Measurements from ENCODE around the gene BBOX1.

BBOX1 gene

GRCh38 chr11:27025957-27026733 lies 14.5 kb upstream of the BBOX1 start:
- no peak for DNase-seq

- no peak for DNase-seq
These were observed 12.1 kb upstream of the BBOX1 start for GRCh38 chr11:27028561-27028965.

DNA sequence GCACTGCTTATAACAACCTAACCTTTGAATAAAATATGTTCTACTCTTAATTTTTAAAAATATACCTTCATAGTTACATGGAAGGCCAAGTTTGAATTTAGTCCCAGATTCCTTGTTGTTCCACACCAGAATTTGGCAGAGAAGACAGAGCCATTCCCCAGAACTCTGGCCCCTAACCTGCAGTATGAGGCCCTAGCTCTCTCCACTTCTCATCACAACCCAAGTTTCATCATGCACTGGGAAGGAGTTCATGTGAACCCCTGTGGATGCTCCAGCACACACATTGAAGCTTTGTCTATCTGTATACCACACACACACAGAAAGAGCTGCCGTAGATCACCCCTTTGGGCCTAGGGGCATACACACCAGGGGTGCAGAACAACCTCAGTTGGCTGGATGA lies 10.6 kb upstream of the BBOX1 start:
- no peak for DNase-seq

- no peak for DNase-seq
These were observed 8.9 kb upstream of the BBOX1 start for GRCh38 chr11:27031754-27032153.

GRCh38 chr11:27039873-27040272 lies 742 bp upstream of the BBOX1 start:
- DNase-seq: no peak

GRCh38 chr11:27041141-27041899 lies 705 bp downstream of the BBOX1 start:
- DNase-seq: no peak

DNA sequence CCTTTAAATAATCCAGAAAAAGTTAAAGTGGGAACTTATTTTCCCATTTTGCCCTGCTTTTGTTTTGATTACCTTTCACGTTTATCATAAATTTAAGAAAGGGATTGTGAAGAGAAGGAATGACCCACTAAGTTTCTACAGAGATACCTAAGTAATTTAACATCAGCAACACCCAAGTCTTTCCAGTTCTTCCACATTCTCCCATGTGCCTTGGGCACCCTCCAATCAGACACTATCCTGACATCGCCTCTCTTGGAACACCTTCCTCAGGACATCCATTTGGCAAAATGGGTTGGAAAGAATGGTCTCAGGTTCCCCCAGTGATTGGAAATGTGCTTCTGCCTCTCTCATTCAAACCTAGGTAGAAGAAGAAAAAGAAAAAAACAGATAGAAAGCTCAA lies 6.3 kb downstream of the BBOX1 start:
- no peak for DNase-seq

DNA sequence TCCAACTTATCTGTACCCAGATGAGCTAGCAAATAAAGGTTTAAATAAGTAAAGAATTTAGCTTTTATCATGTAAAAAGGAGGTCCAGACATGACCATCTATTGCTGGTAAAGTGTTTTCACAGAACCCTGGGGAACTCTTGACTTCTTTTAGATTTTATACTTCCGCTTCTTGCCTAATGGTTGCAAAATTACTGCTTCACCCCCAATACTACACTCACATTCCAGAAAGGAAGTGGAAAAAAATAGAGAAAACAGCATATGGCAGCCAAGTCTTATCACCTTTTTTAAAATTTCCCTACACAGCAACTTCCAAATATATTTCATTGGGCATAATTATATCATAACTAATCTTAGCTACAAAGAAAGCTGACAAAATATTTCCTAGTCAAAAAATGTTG lies 12.1 kb downstream of the BBOX1 start:
- DNase-seq: no peak

DNA sequence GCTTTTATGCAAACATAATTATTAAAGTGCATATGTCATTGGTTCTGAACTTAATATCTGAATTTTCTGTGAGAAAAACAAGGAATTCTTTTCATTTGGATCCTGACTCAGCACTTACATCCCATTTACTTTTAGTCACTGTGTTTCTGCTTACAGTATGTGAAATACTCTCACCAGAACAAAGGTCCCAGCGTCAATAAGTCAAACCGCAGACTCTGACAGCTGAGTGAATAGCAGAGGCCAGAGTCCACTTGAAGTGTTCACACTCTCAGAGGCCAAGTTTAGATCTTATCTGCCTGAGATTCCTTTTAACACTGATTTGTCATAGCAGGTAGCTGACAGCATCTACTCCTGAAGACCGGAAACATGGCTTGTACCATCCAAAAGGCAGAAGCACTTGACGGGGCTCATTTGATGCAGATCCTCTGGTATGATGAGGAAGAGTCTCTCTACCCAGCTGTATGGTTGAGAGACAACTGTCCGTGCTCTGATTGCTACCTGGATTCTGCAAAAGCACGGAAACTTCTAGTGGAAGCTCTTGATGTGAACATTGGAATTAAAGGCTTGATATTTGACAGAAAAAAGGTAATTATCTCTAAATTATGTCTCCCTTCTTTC lies 14.6 kb downstream of the BBOX1 start:
- no peak for DNase-seq

DNA sequence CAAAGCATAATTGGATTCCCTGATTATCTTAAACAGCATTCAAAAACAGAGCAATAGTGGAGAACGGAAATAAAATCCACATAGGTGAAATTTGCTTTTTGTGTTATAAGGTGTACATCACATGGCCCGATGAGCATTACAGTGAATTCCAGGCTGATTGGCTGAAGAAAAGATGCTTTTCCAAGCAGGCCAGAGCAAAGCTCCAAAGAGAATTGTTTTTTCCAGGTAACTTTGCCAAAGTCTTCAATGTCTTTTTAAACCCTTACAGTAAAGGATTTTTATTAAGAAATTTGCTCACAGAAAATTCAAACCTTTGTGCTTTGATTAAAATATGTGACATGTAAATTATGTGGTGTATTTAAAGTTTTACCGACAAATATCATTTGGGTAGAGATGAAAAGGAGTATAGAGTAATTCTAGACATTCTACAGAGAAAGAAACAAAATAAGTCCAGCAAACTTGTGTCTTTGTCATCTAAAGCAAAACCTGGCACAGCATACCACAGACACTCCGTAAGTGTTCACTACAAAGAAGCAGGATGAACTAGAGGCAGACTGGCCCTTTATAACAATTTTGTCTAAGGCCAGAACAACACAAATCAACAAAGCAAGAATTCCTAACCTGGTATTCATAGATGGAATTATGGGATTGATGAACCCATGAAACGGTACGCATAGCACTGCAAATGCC lies 16.6 kb downstream of the BBOX1 start:
- DNase-seq: no peak

DNA sequence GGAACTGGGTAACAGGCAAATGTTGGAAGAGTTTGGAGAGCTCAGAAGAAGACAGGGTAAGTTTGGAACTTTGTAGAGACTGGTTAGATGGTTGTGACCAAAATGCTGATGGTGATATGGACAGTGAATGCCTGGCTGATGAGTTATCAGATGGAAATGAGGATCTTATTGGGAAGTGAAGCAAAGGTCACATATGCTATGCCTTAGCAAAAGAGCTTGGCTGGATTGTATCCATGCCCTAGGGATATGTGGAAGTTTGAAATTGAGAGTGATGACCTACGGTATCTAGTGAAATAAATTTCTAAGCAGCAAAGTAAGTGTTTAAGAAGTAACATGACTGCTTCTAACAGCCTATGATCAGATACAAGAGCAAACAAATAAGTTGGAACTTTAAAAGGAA lies 17.8 kb downstream of the BBOX1 start:
- no peak for DNase-seq

- no peak for DNase-seq
These were observed 18.8 kb downstream of the BBOX1 start for GRCh38 chr11:27059431-27059830.

- no peak for DNase-seq
These were observed 20.3 kb downstream of the BBOX1 start for GRCh38 chr11:27060816-27061460.

- no peak for DNase-seq
These were observed 20.8 kb downstream of the BBOX1 start for GRCh38 chr11:27061461-27061821.

DNA sequence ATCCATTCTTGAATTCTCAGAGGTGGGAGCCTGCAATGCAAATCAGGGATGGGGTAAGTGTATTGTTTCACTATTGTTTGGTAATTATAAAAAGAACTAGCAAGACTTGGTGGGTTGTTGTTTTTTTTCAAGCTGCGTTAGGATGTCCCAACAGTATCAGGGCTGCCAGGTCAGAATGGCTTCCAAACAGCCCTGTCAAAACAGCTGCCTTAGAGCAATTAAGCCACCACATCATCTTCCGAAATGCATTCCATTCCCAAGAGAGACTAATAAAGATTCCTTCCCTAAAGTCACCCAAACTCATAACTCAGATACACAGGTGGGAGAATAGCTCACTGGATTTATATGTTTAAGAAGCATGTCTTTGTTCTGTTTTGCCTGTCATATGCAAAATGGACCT lies 23.5 kb downstream of the BBOX1 start:
- no peak for DNase-seq

DNA sequence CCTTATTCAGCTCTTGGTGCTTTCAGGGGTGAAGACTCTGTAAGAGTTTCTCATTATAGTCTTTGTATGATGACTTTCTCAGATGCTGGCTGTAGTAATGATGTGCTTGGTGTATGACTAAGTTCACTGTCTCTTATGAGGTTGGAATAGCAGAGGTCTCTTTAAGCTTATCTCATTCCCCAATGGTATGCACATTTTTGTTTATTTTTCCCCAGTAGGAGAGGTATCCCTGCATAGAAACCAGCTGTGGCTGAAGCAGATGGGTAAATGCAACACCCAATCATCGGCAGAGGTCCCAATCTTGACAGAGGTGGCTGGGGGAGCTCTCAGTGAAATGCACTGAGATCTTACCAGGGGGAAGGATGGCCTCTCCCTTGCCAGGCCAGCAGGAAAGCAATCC lies 34.6 kb downstream of the BBOX1 start:
- DNase-seq: no peak

DNA sequence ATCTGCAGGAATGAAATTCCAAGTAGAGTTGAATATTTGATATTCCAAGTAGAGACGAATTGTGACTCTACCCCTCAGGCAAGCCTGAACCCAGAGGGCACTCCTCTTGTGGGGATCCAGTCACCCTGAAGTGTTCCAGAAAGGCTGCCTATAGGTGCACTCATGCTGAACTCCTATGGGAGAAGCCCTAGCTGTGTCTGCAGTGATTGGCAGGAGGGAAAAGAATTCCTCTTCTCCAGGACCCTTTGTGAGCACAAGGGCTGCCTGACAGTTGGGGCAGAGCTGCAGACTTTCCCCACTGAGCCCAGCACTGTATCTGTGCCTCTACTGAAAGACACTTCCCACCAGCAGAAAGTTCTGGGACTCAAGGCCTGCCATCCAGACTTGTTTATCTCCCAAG lies 35.0 kb downstream of the BBOX1 start:
- no peak for DNase-seq

- DNase-seq: no peak
These were observed 35.5 kb downstream of the BBOX1 start for GRCh38 chr11:27076121-27076589.

DNA sequence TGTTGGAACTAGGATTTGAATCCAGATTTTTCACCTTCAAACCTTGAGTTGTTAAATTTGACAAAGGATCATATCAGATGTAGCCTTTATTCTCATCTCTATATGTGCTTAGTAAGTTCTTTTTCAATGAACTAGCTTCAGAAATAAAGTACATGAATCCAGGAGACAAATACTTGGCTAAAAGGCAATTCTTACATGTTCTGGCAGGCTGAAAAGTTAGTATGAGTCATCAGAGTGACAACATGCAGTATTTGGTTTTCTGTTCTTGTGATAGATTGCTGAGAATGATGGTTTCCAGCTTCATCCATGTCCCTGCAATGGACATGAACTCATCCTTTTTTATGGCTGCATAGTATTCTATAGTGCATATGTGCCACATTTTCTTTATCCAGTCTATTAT lies 40.4 kb downstream of the BBOX1 start:
- DNase-seq: no peak

DNA sequence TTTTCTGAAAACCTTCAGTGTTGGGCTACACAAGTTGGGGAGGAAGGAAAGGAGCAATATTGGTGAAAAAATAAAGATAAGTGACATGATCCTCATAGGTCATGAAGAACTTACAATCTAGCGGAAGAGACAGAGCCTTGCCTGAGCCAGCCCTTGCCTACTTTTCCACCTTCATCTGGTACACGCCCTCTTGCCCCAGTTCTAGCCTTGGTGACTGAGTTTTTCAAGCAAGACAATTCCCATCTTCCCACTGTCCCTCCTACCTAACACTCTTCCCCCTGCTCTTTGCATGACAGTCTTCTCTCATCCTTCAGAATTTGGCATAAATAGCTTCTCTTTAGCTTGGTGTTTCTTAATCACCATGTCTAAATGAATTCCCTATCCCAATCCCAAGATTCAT lies 42.6 kb downstream of the BBOX1 start:
- DNase-seq: no peak

DNA sequence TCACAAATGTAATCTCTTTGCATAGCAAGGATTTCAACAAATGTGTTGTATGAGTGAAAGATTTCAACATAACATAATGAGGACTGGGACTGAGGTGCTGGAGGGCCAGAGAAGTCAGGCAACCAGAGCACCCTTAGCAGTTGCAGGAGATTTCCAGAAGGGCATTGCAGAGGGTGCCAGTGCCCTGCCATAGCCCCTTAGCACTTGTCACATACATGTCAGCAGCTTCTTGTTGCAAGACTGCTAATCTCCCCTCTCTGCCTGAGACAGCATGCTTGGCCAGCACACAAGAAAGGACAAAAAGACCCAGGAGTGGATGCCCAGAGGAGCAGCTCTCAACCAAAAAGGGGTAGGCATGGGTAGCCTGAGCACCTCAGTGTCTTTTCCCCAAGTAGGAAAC lies 43.2 kb downstream of the BBOX1 start:
- DNase-seq: no peak

- no peak for DNase-seq
These were observed 43.9 kb downstream of the BBOX1 start for GRCh38 chr11:27084518-27084917.

DNA sequence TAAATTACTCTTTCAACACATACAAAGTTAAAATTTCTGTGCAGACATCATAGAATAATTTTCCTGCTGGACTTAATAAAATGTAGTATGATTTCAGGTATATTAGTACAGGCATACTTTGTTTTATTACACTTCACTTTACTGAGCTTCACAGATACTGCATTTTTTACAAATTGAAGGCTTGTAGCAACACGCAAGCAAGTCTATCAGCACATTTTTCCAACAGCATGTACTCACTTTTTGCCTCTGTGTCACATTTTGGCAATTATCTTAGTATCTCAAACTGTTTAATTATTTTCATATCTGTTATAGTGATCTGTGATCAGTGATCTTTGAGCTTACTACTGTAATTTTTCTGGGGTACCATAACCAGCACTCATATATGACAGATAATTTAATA lies 44.5 kb downstream of the BBOX1 start:
- DNase-seq: no peak
